Liver (tissue), 3 donors: ENCODE data around the gene SPINT3.

ENCODE experiments used
- CTCF ChIP-seq: fragments of 150-350 bp; IDR thresholded peaks from 2 replicates; pipeline ENCODE4 v1.5.1; 2017; ENCODE audit warnings: improper control_type of control experiment, low read depth, low read length; ENCODE audit not compliant: missing input control
- JUND ChIP-seq, 2 donors: IDR thresholded peaks; 2 replicates each; pipeline ENCODE4 v1.6.1; 2016; ENCODE audit warnings: antibody characterized with exemption in 2 of 2
- MAX ChIP-seq: IDR thresholded peaks from 2 replicates; pipeline ENCODE4 v1.6.1; 2016; ENCODE audit warnings: antibody characterized with exemption
- RAD21 ChIP-seq, 2 donors: IDR thresholded peaks; 2 replicates each; pipeline ENCODE4 v1.6.1; 2016; ENCODE audit warnings: antibody characterized with exemption in 2 of 2, mild to moderate bottlenecking in 2 of 2
- SP1 ChIP-seq: IDR thresholded peaks from 2 replicates; pipeline ENCODE4 v1.6.1; 2018; ENCODE audit warnings: antibody characterized with exemption, mild to moderate bottlenecking
- ZBTB33 ChIP-seq: IDR thresholded peaks from 2 replicates; pipeline ENCODE4 v1.6.1; 2016; ENCODE audit warnings: antibody characterized with exemption
- donor health status: healthy.
- donor health status: healthy.

- TF ChIP-seq ZBTB33 = no peak
- TF ChIP-seq CTCF = no peak
- TF ChIP-seq JUND (IDR thresholded peaks at IDR 0.05) = no peak
- TF ChIP-seq RAD21 (IDR thresholded peaks at IDR 0.05) = no peak
- TF ChIP-seq SP1 = no peak
- no peak for TF ChIP-seq MAX
Observed at GRCh38 chr20:45507011-45507820, 8.2 kb downstream of the SPINT3 start.
